ENCODE measurements around the gene TUBB4B.

Gene TUBB4B

DNA sequence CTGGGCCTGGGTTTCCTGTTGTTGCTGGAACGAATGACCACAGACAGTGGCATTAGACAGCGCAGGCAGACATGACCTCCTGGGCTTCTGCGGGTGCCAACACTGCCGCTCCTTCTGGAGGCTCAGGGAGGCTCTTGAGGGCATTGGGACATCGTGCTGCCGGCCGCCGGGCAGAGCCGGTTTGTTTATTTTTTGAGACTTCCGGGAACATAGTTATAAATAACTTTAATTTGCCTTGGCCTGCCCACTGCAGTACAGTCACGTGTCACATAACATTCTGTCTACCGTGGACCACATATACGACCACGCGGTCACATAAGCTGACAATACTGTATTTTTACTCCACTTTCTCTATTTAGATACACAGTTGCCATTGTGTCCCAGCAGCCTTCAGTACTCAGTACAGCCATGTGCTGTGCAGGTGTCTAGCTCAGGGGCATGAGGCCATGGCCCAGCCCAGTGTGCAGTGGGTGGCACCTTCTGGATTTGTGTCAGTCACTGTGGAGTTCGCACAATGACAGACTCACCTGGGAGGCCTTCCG is 28.2 kb downstream of the TUBB4B start:
- H2AFZ ChIP-seq (ENCODE audit: low read length), result no peak overlapping the region
- H3K36me3 ChIP-seq (ENCODE audit: insufficient read depth, low read length), result peaks cover 53% of the 10 kb centered on the region
- no peak for TF ChIP-seq EZH2 (IDR thresholded peaks at IDR 0.05; ENCODE audit: borderline replicate concordance, low read length)
- TF ChIP-seq, protein P1, sequence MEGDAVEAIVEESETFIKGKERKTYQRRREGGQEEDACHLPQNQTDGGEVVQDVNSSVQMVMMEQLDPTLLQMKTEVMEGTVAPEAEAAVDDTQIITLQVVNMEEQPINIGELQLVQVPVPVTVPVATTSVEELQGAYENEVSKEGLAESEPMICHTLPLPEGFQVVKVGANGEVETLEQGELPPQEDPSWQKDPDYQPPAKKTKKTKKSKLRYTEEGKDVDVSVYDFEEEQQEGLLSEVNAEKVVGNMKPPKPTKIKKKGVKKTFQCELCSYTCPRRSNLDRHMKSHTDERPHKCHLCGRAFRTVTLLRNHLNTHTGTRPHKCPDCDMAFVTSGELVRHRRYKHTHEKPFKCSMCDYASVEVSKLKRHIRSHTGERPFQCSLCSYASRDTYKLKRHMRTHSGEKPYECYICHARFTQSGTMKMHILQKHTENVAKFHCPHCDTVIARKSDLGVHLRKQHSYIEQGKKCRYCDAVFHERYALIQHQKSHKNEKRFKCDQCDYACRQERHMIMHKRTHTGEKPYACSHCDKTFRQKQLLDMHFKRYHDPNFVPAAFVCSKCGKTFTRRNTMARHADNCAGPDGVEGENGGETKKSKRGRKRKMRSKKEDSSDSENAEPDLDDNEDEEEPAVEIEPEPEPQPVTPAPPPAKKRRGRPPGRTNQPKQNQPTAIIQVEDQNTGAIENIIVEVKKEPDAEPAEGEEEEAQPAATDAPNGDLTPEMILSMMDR (IDR thresholded peaks at IDR 0.05; ENCODE audit: low read length), result no peak
- H3K4me3 ChIP-seq (ENCODE audit: low read depth, low read length, poor library complexity, severe bottlenecking), result peak overlapping the region; percentile 58
- no peaks in the 10 kb centered on the region for H3K79me2 ChIP-seq (ENCODE audit: insufficient read depth, low read length)
- H3K4me1 ChIP-seq (ENCODE audit: insufficient read depth, low read length, severe bottlenecking), result peaks cover 53% of the 10 kb centered on the region
- peak overlapping the region; percentile 74 for H3K4me2 ChIP-seq (ENCODE audit: low read length)
- peak overlapping the region; percentile 61 for H3K9ac ChIP-seq (ENCODE audit: low read length)
- no peaks in the 10 kb centered on the region for H4K20me1 ChIP-seq (ENCODE audit: insufficient read depth, low read length)
- no peaks in the 10 kb centered on the region for H3F3A ChIP-seq (ENCODE audit: insufficient read depth, low read length)
- H3K9me2 ChIP-seq (ENCODE audit: low read depth, low read length), result no peaks in the 10 kb centered on the region
- no peaks in the 10 kb centered on the region for H3K9me3 ChIP-seq (ENCODE audit: low read length)
- H3K27me3 ChIP-seq (ENCODE audit: insufficient read depth, low read length), result no peaks in the 10 kb centered on the region
- peak overlapping the region; percentile 92 for H3K27ac ChIP-seq (ENCODE audit: low read depth, low read length, poor library complexity, severe bottlenecking)

DNA sequence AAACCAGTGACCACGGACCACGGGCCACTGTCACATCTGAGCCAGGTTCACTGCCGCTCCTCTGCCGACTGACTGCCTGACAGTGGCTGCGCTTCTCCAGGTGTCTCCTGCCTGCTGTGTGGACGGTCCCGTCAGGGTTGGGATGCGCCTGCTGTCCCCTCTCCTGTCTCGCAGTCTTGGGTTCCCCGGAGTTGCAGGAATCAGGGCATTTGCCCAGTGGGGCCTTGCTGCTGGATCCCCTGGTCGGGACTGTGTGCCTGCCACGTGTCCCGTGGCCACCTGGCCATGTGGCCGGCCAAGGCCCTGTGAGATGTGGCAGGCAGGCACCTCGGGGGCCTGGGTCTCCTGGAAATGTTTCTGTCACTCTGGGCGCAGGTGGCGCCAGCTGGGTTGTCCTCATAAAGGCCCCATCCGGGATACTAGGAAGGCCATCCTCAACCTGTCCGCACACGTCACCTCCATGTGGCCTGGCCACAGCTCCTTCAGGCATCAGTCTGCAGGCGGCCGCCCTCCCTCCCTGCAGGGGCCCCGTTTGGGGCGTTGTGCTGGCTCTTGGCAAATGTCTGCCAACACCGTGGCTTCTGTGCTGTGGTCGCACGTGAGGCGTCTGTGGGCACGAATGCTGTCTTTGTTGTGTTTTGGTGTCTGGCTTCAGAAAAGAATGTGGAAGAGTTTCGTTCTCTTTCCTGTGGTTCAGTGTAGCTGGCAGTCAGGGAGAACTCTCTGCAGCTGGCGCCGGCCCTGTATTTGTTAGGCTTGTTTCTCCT is 30.0 kb downstream of the TUBB4B start:
- no peaks in the 10 kb centered on the region for H3F3A ChIP-seq (ENCODE audit: insufficient read depth, low read length)
- no peaks in the 10 kb centered on the region for H3K9me2 ChIP-seq (ENCODE audit: low read depth, low read length)
- H3K36me3 ChIP-seq (ENCODE audit: insufficient read depth, low read length), result peaks cover 46% of the 10 kb centered on the region
- H4K20me1 ChIP-seq (ENCODE audit: insufficient read depth, low read length), result no peaks in the 10 kb centered on the region
- H2AFZ ChIP-seq (ENCODE audit: low read length), result no peak overlapping the region
- TF ChIP-seq, protein P1 (IDR thresholded peaks at IDR 0.05; ENCODE audit: low read length), result no peak
- TF ChIP-seq EZH2 (IDR thresholded peaks at IDR 0.05; ENCODE audit: borderline replicate concordance, low read length), result no peak
- H3K9me3 ChIP-seq (ENCODE audit: low read length), result no peaks in the 10 kb centered on the region
- H3K27ac ChIP-seq (ENCODE audit: low read depth, low read length, poor library complexity, severe bottlenecking), result peak overlapping the region; percentile 68
- H3K4me3 ChIP-seq (ENCODE audit: low read depth, low read length, poor library complexity, severe bottlenecking), result no peak overlapping the region
- no peaks in the 10 kb centered on the region for H3K79me2 ChIP-seq (ENCODE audit: insufficient read depth, low read length)
- H3K9ac ChIP-seq (ENCODE audit: low read length), result no peak overlapping the region
- H3K27me3 ChIP-seq (ENCODE audit: insufficient read depth, low read length), result no peaks in the 10 kb centered on the region
- no peak overlapping the region for H3K4me2 ChIP-seq (ENCODE audit: low read length)
- peaks cover 71% of the 10 kb centered on the region for H3K4me1 ChIP-seq (ENCODE audit: insufficient read depth, low read length, severe bottlenecking)

DNA sequence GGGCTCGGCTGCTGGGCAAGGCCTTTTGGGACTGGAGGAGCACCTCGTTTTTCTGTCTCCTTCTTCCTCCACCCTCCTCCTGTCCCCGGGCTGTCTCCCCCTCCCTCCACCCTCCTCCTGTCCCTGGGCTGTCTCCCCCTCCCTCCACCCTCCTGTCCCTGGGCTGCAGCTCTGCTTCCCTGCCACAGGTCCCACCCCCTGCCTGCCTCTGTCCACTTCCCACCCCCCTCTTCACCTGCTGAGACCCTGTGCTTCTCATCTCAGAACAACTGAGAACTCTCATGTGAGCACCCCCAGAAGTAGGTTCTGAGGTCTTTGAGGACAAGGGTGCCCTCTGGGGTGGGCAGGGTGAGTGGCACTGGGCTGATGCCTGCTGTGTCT is 30.6 kb downstream of the TUBB4B start:
- H3F3A ChIP-seq (ENCODE audit: insufficient read depth, low read length), result no peaks in the 10 kb centered on the region
- H3K36me3 ChIP-seq (ENCODE audit: insufficient read depth, low read length), result peaks cover 40% of the 10 kb centered on the region
- no peak overlapping the region for H3K9ac ChIP-seq (ENCODE audit: low read length)
- peaks cover 75% of the 10 kb centered on the region for H3K4me1 ChIP-seq (ENCODE audit: insufficient read depth, low read length, severe bottlenecking)
- TF ChIP-seq, protein P1 (IDR thresholded peaks at IDR 0.05; ENCODE audit: low read length), result no peak
- TF ChIP-seq EZH2 (IDR thresholded peaks at IDR 0.05; ENCODE audit: borderline replicate concordance, low read length), result no peak
- no peak overlapping the region for H3K4me2 ChIP-seq (ENCODE audit: low read length)
- H3K9me3 ChIP-seq (ENCODE audit: low read length), result no peaks in the 10 kb centered on the region
- no peaks in the 10 kb centered on the region for H3K9me2 ChIP-seq (ENCODE audit: low read depth, low read length)
- H2AFZ ChIP-seq (ENCODE audit: low read length), result no peak overlapping the region
- H3K27ac ChIP-seq (ENCODE audit: low read depth, low read length, poor library complexity, severe bottlenecking), result peak overlapping the region; percentile 68
- H3K4me3 ChIP-seq (ENCODE audit: low read depth, low read length, poor library complexity, severe bottlenecking), result no peak overlapping the region
- H3K27me3 ChIP-seq (ENCODE audit: insufficient read depth, low read length), result no peaks in the 10 kb centered on the region
- H4K20me1 ChIP-seq (ENCODE audit: insufficient read depth, low read length), result no peaks in the 10 kb centered on the region
- no peaks in the 10 kb centered on the region for H3K79me2 ChIP-seq (ENCODE audit: insufficient read depth, low read length)
